Panc1 (cell line): ENCODE measurements around the gene KCNN3. TPM values are rescaled to one million over a fixed set of nuclear protein-coding genes. Genes with fewer than 3 reads are reported as not detected.

Experiments used
- ATAC-seq: fragments of 200-7000 bp; cut with Tn5 transposase; 2 replicates; pipeline ENCODE4 v1.9.1; 2020; ENCODE audit warnings: mild to moderate bottlenecking, moderate library complexity
- BruUV-seq: library from RNA; stranded (reverse); fragments of 400-500 nt; replicated peaks from 2 replicates; lab custom pipeline; 2021; lab: Mats Ljungman, UMichigan
- CTCF ChIA-PET: fragments of 300-600 bp; sonication (Branson Sonifier 250); formaldehyde crosslinking; loops from one replicate; lab custom pipeline; 2022; ENCODE audit warnings: antibody characterized with exemption; lab: Charles Lee
- POLR2A ChIA-PET: fragments of 300-600 bp; sonication (Branson Sonifier 250); formaldehyde crosslinking; loops from one replicate; lab custom pipeline; 2022; ENCODE audit warnings: antibody characterized with exemption; lab: Charles Lee
- DNase-seq: peaks from one replicate; pipeline ENCODE4 v3.0.0-alpha.2; 2010; ENCODE audit warnings: low read depth, low spot score
- H3K27ac ChIP-seq: 2 replicates; pipeline ENCODE4 v1.5.1; 2011; ENCODE audit warnings: mild to moderate bottlenecking, low read length, inconsistent platforms
- H3K27me3 ChIP-seq: fragments of 200-500 bp; sonication (Bioruptor generic); 2 replicates; pipeline ENCODE4 v1.6.0; 2014; ENCODE audit warnings: low read length, inconsistent platforms; ENCODE audit not compliant: control insufficient read depth, insufficient read depth
- H3K36me3 ChIP-seq: fragments of 200-500 bp; sonication (Bioruptor generic); 2 replicates; pipeline ENCODE4 v1.5.1; 2014; ENCODE audit warnings: inconsistent platforms, mild to moderate bottlenecking, low read length, moderate library complexity; ENCODE audit not compliant: control insufficient read depth, insufficient read depth
- H3K4me1 ChIP-seq: 2 replicates; pipeline ENCODE4 v1.5.1; 2011; ENCODE audit warnings: inconsistent platforms, mild to moderate bottlenecking, low read length, moderate library complexity; ENCODE audit not compliant: control insufficient read depth, insufficient read depth
- H3K4me3 ChIP-seq, 2 experiments: 2 replicates each; pipeline ENCODE4 v1.5.1; 2011 to 2012; ENCODE audit warnings: low read depth in 2 of 2, low read length in 2 of 2, mild to moderate bottlenecking in 2 of 2, inconsistent platforms in 1 of 2, moderate library complexity in 1 of 2
- H3K9me3 ChIP-seq: fragments of 200-500 bp; sonication (Bioruptor generic); 2 replicates; pipeline ENCODE4 v1.5.1; 2014; ENCODE audit warnings: low read depth, mild to moderate bottlenecking, inconsistent platforms, low read length, moderate library complexity; ENCODE audit not compliant: control insufficient read depth, insufficient read depth
- CTCF ChIP-seq: fragments of 450-650 bp; IDR thresholded peaks from 2 replicates; pipeline ENCODE4 v1.5.1; 2017; ENCODE audit warnings: mild to moderate bottlenecking
- POLR2AphosphoS5 ChIP-seq: IDR thresholded peaks from 2 replicates; pipeline ENCODE4 v1.6.1; 2012; ENCODE audit warnings: mild to moderate bottlenecking, low read depth, low read length, moderate library complexity
- REST ChIP-seq, 2 experiments: IDR thresholded peaks; 2 replicates each; pipeline ENCODE4 v1.6.1; 2011 to 2012; ENCODE audit warnings: low read depth in 2 of 2, control low read depth in 1 of 2, low read length in 1 of 2, mild to moderate bottlenecking in 1 of 2, moderate library complexity in 1 of 2; ENCODE audit not compliant: insufficient read depth in 1 of 2
- SIN3A ChIP-seq: IDR thresholded peaks from 2 replicates; pipeline ENCODE4 v1.6.1; 2012; ENCODE audit warnings: low read depth, mild to moderate bottlenecking, low read length, moderate library complexity, borderline replicate concordance; ENCODE audit not compliant: insufficient read depth
- TCF7L2 ChIP-seq: IDR thresholded peaks from 2 replicates; pipeline ENCODE4 v1.6.1; 2011; ENCODE audit warnings: mild to moderate bottlenecking, low read depth, low read length, inconsistent platforms
- in situ Hi-C: cut with HindIII; loops from 2 replicates; pipeline ENCODE4 v1.10.0; 2016; ENCODE audit warnings: low sequenced_read_pairs, low pct_unique_long_range_greater_than_20kb
- intact Hi-C: fragments of 100-400 bp; cut with micrococcal nuclease; formaldehyde crosslinking; loops from one replicate; pipeline ENCODE4 v1.10.0; 2022; ENCODE audit not compliant: unreplicated experiment
- total RNA-seq: library from RNA; stranded (reverse); gene quantifications from one replicate; pipeline ENCODE4 v1.2.1, GENCODE V29; 2021; ENCODE audit not compliant: unreplicated experiment

Gene KCNN3
- total RNA-seq, 1 experiment from 2014 or later, result 0.05 TPM

GRCh38 chr1:154802336-154802969, 67.6 kb downstream of the KCNN3 start:
- DNase-seq, result no peak
- H3K27ac ChIP-seq, result no peak overlapping the region
- no peak for ATAC-seq
- in situ Hi-C loops (no loop called here), intact Hi-C loops (no loop called here)
- no peaks in the 10 kb centered on the region; the same call in 1 of the 2 replicates for H3K4me1 ChIP-seq
- CTCF ChIA-PET, result interaction anchor here (0.8 kb wide), 1 partner anchor 18 kb away, joined by 3 read pairs; no protein-coding TSS in a partner anchor
- POLR2A ChIA-PET, result no interaction called here
- no peaks in the 10 kb centered on the region for H3K36me3 ChIP-seq
- H3K9me3 ChIP-seq, result no peaks in the 10 kb centered on the region
- TF ChIP-seq POLR2AphosphoS5, result no peak
- TF ChIP-seq REST (IDR thresholded peaks at IDR 0.05; ENCODE audit: insufficient read depth in 1 of 2, low read depth in 2 of 2, low read length in 1 of 2), result no peak
- no peak for TF ChIP-seq SIN3A
- no peak for TF ChIP-seq TCF7L2
- no peak for TF ChIP-seq CTCF
- no TSS peak for BruUV-seq
- no peak overlapping the region for H3K4me3 ChIP-seq
- peaks cover 18% of the 10 kb centered on the region for H3K27me3 ChIP-seq

- no peak overlapping the region for H3K27ac ChIP-seq
- BruUV-seq, result no TSS peak
- no peaks in the 10 kb centered on the region for H3K9me3 ChIP-seq
- H3K27me3 ChIP-seq, result peaks cover 15% of the 10 kb centered on the region
- in situ Hi-C loops (no loop called here), intact Hi-C loops (no loop called here)
- POLR2A ChIA-PET, result no interaction called here
- TF ChIP-seq SIN3A (no peak), REST (IDR thresholded peaks at IDR 0.05; ENCODE audit: insufficient read depth in 1 of 2, low read depth in 2 of 2, low read length in 1 of 2) (no peak), POLR2AphosphoS5 (no peak), CTCF (no peak)
- DNase-seq (no peak), ATAC-seq (no peak)
- H3K36me3 ChIP-seq, result no peaks in the 10 kb centered on the region
- H3K4me3 ChIP-seq, result no peak overlapping the region
- CTCF ChIA-PET, result no interaction called here
- no peaks in the 10 kb centered on the region; the same call in 1 of the 2 replicates for H3K4me1 ChIP-seq
Observed at GRCh38 chr1:154801234-154802011, 68.7 kb downstream of the KCNN3 start.
